Testis (tissue), 2 donors: ENCODE results near the gene RDH12.

Experiments used
- CTCF ChIP-seq, 3 experiments: fragments of 450-650 bp in 2 of 3; fragments of 200-600 bp in 1 of 3; sonication (generic) in 1 of 3; IDR thresholded peaks; one replicate each; pipeline ENCODE4 v1.5.1; 2016 to 2019; ENCODE audit warnings: antibody characterized with exemption in 3 of 3, mild to moderate bottlenecking in 2 of 3, moderate library complexity in 1 of 3
- POLR2A ChIP-seq: fragments of 450-650 bp; IDR thresholded peaks from one replicate; pipeline ENCODE4 v1.6.1; 2017; ENCODE audit warnings: antibody characterized with exemption, mild to moderate bottlenecking, moderate library complexity

GRCh38 chr14:67764496-67764895, 62.8 kb downstream of the RDH12 start:
- TF ChIP-seq CTCF (IDR thresholded peaks at IDR 0.05): no peak
- no peak for TF ChIP-seq POLR2A
